HepG2 (cell line): Measurements from ENCODE around the gene PITPNM2. TPM values are rescaled to one million over a fixed set of nuclear protein-coding genes. Genes with fewer than 3 reads are reported as not detected.

Experiments used
- ARNT ChIP-seq: fragments of 450-650 bp; IDR thresholded peaks from 2 replicates; pipeline ENCODE4 v1.6.1; 2017
- ETV5 ChIP-seq: IDR thresholded peaks from 2 replicates; pipeline ENCODE4 v1.6.1; 2018; ENCODE audit warnings: missing biosample characterization, missing genetic modification reagents, inconsistent platforms, borderline replicate concordance
- FOXA1 ChIP-seq, 2 experiments: fragments of 450-650 bp in 1 of 2; sonication (generic) in 1 of 2; formaldehyde crosslinking in 1 of 2; IDR thresholded peaks; 2 replicates each; pipeline versions ENCODE4 v1.4.0 to v1.6.1; 2016 to 2020; ENCODE audit warnings: missing genetic modification reagents in 1 of 2
- GABPA ChIP-seq, 2 experiments: IDR thresholded peaks; 2 replicates each; pipeline ENCODE4 v1.6.1; 2011 to 2016; ENCODE audit warnings: low read depth in 2 of 2, low read length in 1 of 2, missing biosample characterization in 1 of 2, missing genetic modification characterization in 1 of 2
- GABPB1 ChIP-seq: IDR thresholded peaks from 2 replicates; pipeline ENCODE4 v1.6.1; 2016; ENCODE audit warnings: mild to moderate bottlenecking, missing genetic modification reagents, moderate library complexity, missing compliant biosample characterization
- HNF4A ChIP-seq: sonication (generic); formaldehyde crosslinking; IDR thresholded peaks from 2 replicates; pipeline ENCODE4 v1.4.0; 2020; ENCODE audit warnings: missing genetic modification reagents
- PATZ1 ChIP-seq: sonication (generic); formaldehyde crosslinking; IDR thresholded peaks from 2 replicates; pipeline ENCODE4 v1.4.0; 2020; ENCODE audit warnings: missing genetic modification reagents
- RNF219 ChIP-seq: sonication (generic); formaldehyde crosslinking; IDR thresholded peaks from 2 replicates; pipeline ENCODE4 v1.5.0; 2020; ENCODE audit warnings: mild to moderate bottlenecking, missing genetic modification reagents
- SOX13 ChIP-seq, 3 experiments: fragments of 450-650 bp in 1 of 3; sonication (generic) in 1 of 3; formaldehyde crosslinking in 1 of 3; IDR thresholded peaks in 2 of 3; conservative IDR thresholded peaks in 1 of 3; 2 replicates each; pipeline versions ENCODE4 v1.5.0 to v1.6.1; 2016 to 2020; ENCODE audit warnings: antibody characterized with exemption in 1 of 3, mild to moderate bottlenecking in 1 of 3, missing compliant biosample characterization in 1 of 3, missing genetic modification reagents in 1 of 3, moderate library complexity in 1 of 3
- ZNF891 ChIP-seq: sonication (generic); formaldehyde crosslinking; IDR thresholded peaks from 2 replicates; pipeline ENCODE4 v1.5.0; 2020; ENCODE audit warnings: mild to moderate bottlenecking, missing genetic modification reagents
- polyA plus RNA-seq, 8 experiments: library from polyadenylated mRNA; depleted of rRNA in 3 of 8; stranded (reverse) in 7 of 8; unstranded in 1 of 8; fragments of >200 nt; fragmentation: Illumina TruSeq in 4 of 8; extraction: Trizol in 4 of 8; gene quantifications; 2 replicates each; pipeline versions ENCODE4 v1.2.1 to v1.2.3, GENCODE V29; 2011 to 2016; ENCODE audit warnings: low read depth in 4 of 8, missing spikeins in 1 of 8, mixed read lengths in 1 of 8; ENCODE audit not compliant: insufficient read depth in 1 of 8
- total RNA-seq, 5 experiments: library from RNA; depleted of rRNA; stranded (reverse); fragments of >200 nt; fragmentation: Illumina TruSeq; extraction: Trizol; gene quantifications; 2 replicates each; pipeline ENCODE4 v1.2.3, GENCODE V29; 2016; ENCODE audit warnings: low read depth in 1 of 5
- TF ChIP-seq, protein P1 (sequence below): sonication (generic); formaldehyde crosslinking; IDR thresholded peaks from 2 replicates; pipeline ENCODE4 v1.5.1; 2020; ENCODE audit warnings: mild to moderate bottlenecking, missing genetic modification reagents, moderate library complexity

PITPNM2 gene
- total and polyA plus RNA-seq, 2 of the 13 experiments (the other 11 are each of a cell fraction or from before 2014, with no cell fraction given), result 4.2 to 5.3 TPM

- TF ChIP-seq RNF219 (CRISPR knock-in tag) (no peak), GABPA (IDR thresholded peaks at IDR 0.05; ENCODE audit: low read depth, low read length) (no peak), GABPA (CRISPR knock-in tag; IDR thresholded peaks at IDR 0.05; ENCODE audit: low read depth) (peak; percentile 38; the same call in 1 of the 2 replicates), ARNT (no peak), SOX13 (IDR thresholded peaks at IDR 0.05) (no peak), SOX13 (CRISPR knock-in tag; conservative IDR thresholded peaks at IDR 0.05 in 1 of 2, IDR thresholded peaks at IDR 0.05 in 1 of 2) (peak in 1 of 2 experiments; percentile 70; a peak in 2 of 4 replicates), HNF4A (CRISPR knock-in tag) (no peak), ZNF891 (no peak), FOXA1 (IDR thresholded peaks at IDR 0.05) (no peak), FOXA1 (CRISPR knock-in tag; IDR thresholded peaks at IDR 0.05) (no peak), ETV5 (CRISPR knock-in tag) (peak; percentile 72; the same call in 1 of the 2 replicates), GABPB1 (CRISPR knock-in tag) (peak; percentile 55), PATZ1 (CRISPR knock-in tag) (0 out of 2 replicates have a peak, but pooled peaks have one; percentile 34)
- TF ChIP-seq, protein P1, sequence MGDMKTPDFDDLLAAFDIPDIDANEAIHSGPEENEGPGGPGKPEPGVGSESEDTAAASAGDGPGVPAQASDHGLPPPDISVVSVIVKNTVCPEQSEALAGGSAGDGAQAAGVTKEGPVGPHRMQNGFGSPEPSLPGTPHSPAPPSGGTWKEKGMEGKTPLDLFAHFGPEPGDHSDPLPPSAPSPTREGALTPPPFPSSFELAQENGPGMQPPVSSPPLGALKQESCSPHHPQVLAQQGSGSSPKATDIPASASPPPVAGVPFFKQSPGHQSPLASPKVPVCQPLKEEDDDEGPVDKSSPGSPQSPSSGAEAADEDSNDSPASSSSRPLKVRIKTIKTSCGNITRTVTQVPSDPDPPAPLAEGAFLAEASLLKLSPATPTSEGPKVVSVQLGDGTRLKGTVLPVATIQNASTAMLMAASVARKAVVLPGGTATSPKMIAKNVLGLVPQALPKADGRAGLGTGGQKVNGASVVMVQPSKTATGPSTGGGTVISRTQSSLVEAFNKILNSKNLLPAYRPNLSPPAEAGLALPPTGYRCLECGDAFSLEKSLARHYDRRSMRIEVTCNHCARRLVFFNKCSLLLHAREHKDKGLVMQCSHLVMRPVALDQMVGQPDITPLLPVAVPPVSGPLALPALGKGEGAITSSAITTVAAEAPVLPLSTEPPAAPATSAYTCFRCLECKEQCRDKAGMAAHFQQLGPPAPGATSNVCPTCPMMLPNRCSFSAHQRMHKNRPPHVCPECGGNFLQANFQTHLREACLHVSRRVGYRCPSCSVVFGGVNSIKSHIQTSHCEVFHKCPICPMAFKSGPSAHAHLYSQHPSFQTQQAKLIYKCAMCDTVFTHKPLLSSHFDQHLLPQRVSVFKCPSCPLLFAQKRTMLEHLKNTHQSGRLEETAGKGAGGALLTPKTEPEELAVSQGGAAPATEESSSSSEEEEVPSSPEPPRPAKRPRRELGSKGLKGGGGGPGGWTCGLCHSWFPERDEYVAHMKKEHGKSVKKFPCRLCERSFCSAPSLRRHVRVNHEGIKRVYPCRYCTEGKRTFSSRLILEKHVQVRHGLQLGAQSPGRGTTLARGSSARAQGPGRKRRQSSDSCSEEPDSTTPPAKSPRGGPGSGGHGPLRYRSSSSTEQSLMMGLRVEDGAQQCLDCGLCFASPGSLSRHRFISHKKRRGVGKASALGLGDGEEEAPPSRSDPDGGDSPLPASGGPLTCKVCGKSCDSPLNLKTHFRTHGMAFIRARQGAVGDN (CRISPR knock-in tag), result peak; percentile 19; the same call in 1 of the 2 replicates
Measured at GRCh38 chr12:123106640-123107359, 44.1 kb downstream of the PITPNM2 start (continued).
